ENCODE data around the gene ARHGEF4. TPM values are rescaled to one million over a fixed set of nuclear protein-coding genes. Genes with fewer than 3 reads are reported as not detected.

The ARHGEF4 gene
- total and polyA plus RNA-seq, 2 donors (not counting 3 experiments of a cell fraction or from before 2014, with no cell fraction given) = not detected

DNA sequence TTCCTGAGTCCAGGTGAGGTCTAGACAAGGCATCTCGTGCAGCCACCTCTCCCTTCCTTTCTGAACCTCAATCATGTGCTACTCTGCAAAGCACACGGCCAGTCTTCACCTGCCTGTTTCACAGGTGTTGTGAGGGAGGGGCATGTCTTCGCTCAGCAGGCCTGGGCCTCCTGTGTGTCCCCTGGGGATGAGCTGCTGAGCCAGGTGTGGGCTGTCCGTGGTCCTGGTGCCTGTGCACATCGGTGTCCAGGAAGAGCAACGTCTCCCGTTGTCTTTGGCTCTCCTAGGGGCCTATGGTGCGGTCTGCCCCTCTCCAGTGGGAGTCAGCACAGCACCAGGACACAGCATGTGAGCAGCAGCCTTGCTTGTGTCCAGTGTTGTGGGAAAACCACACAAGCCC, 16.7 kb downstream of the ARHGEF4 start:
- CTCF ChIA-PET = no interaction called here
- DNase-seq (ENCODE audit: low read depth, low spot score) = no peak
- dilution Hi-C loops (cut with MboI; ENCODE audit: extremely low pct_ligation_motif_present, low sequenced_read_pairs) (no loop called here), intact Hi-C loops (cut with micrococcal nuclease) (no loop called here)
- Histone ChIP-seq H3K4me3 (replicated peaks in 1 of 3; ENCODE audit: insufficient read depth in 1 of 3, low read depth in 1 of 3, low read length in 3 of 3) (no peak overlapping the region), H3K79me2 (ENCODE audit: control insufficient read depth, insufficient read depth, low read length) (no peaks in the 10 kb centered on the region), H3K27ac (ENCODE audit: insufficient read depth, low read depth, low read length) (no peak overlapping the region), H3K9me1 (replicated peaks; ENCODE audit: control insufficient read depth, extremely low read depth, insufficient read depth, low read length) (no peaks in the 10 kb centered on the region), H3K4me2 (ENCODE audit: insufficient read depth, low read length) (no peak overlapping the region), H4K20me1 (replicated peaks; ENCODE audit: control insufficient read depth, extremely low read depth, insufficient read depth, low read length) (no peaks in the 10 kb centered on the region), H2AFZ (ENCODE audit: low read depth, low read length) (no peak overlapping the region), H3K27me3 (ENCODE audit: control insufficient read depth in 2 of 2, insufficient read depth in 2 of 2, low read length in 2 of 2) (no peaks in the 10 kb centered on the region), H3K9me3 (replicated peaks; ENCODE audit: control insufficient read depth, insufficient read depth, low read length) (no peaks in the 10 kb centered on the region), H3K4me1 (ENCODE audit: control insufficient read depth, extremely low read depth, insufficient read depth, low read length) (no peaks in the 10 kb centered on the region), H3K9ac (replicated peaks; ENCODE audit: extremely low read depth, insufficient read depth, low read length) (no peak overlapping the region), H3K36me3 (ENCODE audit: control insufficient read depth in 2 of 2, extremely low read depth in 1 of 2, insufficient read depth in 2 of 2, low read length in 2 of 2) (no peaks in the 10 kb centered on the region)
- FAIRE-seq = no peak
- BruUV-seq (replicated peaks) = no TSS peak
- POLR2A ChIA-PET = no interaction called here
- TF ChIP-seq JUN (IDR thresholded peaks at IDR 0.05; ENCODE audit: borderline replicate concordance, insufficient read depth, insufficient read length, low read depth) (no peak), GATA2 (IDR thresholded peaks at IDR 0.05; ENCODE audit: insufficient read depth, insufficient read length, low read depth, low read length) (no peak), MAX (IDR thresholded peaks at IDR 0.05; ENCODE audit: insufficient read depth, insufficient read length) (no peak), MYC (IDR thresholded peaks at IDR 0.05; ENCODE audit: low read depth, low read length) (no peak), POLR2A (IDR thresholded peaks at IDR 0.05; ENCODE audit: low read depth, low read length) (no peak), POLR2AphosphoS5 (IDR thresholded peaks at IDR 0.05; ENCODE audit: insufficient read depth, low read depth, low read length) (no peak), EZH2 (IDR thresholded peaks at IDR 0.05; ENCODE audit: borderline replicate concordance, low read depth, low read length, severe bottlenecking) (no peak), FOS (IDR thresholded peaks at IDR 0.05; ENCODE audit: borderline replicate concordance, insufficient read depth, low read length) (no peak)
- TF ChIP-seq, protein P1, sequence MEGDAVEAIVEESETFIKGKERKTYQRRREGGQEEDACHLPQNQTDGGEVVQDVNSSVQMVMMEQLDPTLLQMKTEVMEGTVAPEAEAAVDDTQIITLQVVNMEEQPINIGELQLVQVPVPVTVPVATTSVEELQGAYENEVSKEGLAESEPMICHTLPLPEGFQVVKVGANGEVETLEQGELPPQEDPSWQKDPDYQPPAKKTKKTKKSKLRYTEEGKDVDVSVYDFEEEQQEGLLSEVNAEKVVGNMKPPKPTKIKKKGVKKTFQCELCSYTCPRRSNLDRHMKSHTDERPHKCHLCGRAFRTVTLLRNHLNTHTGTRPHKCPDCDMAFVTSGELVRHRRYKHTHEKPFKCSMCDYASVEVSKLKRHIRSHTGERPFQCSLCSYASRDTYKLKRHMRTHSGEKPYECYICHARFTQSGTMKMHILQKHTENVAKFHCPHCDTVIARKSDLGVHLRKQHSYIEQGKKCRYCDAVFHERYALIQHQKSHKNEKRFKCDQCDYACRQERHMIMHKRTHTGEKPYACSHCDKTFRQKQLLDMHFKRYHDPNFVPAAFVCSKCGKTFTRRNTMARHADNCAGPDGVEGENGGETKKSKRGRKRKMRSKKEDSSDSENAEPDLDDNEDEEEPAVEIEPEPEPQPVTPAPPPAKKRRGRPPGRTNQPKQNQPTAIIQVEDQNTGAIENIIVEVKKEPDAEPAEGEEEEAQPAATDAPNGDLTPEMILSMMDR (IDR thresholded peaks at IDR 0.05; ENCODE audit: extremely low read depth in 1 of 2, insufficient read depth in 1 of 2, low read depth in 1 of 2, low read length in 2 of 2) = no peak

Data from endothelial cell of umbilical vein (primary cell).